Measurements from ENCODE around the gene C16orf96. TPM values are rescaled to one million over a fixed set of nuclear protein-coding genes. Genes with fewer than 3 reads are reported as not detected.

C16orf96 gene
- total RNA-seq, 2 experiments from 2014 or later = 0.05 TPM; not detected in 1

DNA sequence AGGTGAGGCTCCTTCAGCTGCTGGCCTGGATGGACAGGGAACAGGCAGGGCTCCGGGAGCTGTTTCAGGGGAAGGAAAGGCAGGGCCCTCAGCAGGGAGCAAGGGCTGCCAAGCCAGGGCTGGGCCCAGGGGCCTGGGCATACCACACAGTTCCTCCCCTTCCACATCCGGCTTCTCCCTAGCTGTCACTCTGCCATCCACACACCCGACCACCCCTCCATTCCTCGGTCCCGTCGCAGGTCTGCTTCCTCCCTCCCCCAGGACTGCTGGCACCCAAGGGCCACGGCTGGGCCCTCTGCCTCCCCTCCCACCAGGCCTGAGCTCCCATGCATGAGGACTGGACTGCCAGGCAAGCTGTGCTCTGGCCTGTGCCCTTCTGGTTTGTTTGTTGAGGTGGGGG, 41.5 kb upstream of the C16orf96 start:
- POLR2A ChIA-PET = interaction anchor here (0.7 to 4.4 kb wide), 10 partner anchors 9 to 149 kb away, joined by 3 to 25 read pairs (median 4); partner anchors contain the start of genes CDIP1, HMOX2 and NMRAL1
- CTCF ChIA-PET = interaction anchor here (0.9 to 4.2 kb wide), 9 partner anchors 8 to 102 kb away, joined by 3 to 50 read pairs (median 4); partner anchors contain the start of gene CDIP1
- H3K36me3 Mint-ChIP-seq (ENCODE audit: low read depth) = peaks cover 37% of the 10 kb centered on the region
- no peaks in the 10 kb centered on the region for H3K9me3 Mint-ChIP-seq
- H3K27me3 Mint-ChIP-seq = no peaks in the 10 kb centered on the region
- peak overlapping the region; percentile 56 for H3K4me3 Mint-ChIP-seq
- DNase-seq = no peak
- peak overlapping the region; percentile 83 for H3K27ac Mint-ChIP-seq
- H3K4me1 Mint-ChIP-seq = peaks cover 62% of the 10 kb centered on the region

DNA sequence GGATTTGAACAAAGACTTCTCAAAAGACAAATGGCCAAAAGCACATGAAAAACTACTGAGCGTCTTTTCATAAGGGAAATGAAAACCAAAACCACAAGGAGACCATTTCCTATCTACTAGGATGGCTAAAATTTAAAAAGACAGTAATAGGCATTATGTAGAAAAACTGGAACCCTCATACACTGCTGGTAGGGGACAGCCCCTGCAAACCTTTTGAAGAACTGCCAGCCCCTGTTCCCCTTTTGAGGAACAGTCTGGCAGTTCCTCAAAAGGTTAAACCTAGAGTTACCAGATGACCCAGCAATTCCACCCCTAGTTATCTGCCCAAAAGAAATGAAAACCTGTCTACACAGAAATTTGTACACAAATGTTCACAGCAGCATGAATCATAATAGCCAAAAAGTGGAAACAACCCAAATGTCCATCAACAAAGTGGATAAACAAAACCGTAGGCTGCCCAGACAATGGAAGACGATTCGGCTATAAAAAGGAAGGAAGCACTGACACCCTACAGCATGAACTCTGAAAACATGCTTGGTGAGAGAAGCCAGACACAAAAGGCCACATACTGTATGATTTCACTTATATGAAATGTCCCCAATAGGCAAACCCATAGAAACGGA, 40.4 kb upstream of the C16orf96 start:
- H3K27ac Mint-ChIP-seq = peak overlapping the region; percentile 83
- peaks cover 58% of the 10 kb centered on the region for H3K4me1 Mint-ChIP-seq
- no peaks in the 10 kb centered on the region for H3K9me3 Mint-ChIP-seq
- no peaks in the 10 kb centered on the region for H3K27me3 Mint-ChIP-seq
- peaks cover 30% of the 10 kb centered on the region for H3K36me3 Mint-ChIP-seq (ENCODE audit: low read depth)
- ChIA-PET POLR2A (interaction anchor here (1.0 to 4.4 kb wide), 8 partner anchors 8 to 101 kb away, joined by 3 to 25 read pairs (median 8); partner anchors contain the start of genes CDIP1, HMOX2 and NMRAL1), CTCF (interaction anchor here (0.9 to 4.2 kb wide), 6 partner anchors 10 to 101 kb away, joined by 3 to 50 read pairs (median 4); partner anchors contain the start of gene CDIP1)
- no peak for DNase-seq
- peak overlapping the region; percentile 56 for H3K4me3 Mint-ChIP-seq

DNA sequence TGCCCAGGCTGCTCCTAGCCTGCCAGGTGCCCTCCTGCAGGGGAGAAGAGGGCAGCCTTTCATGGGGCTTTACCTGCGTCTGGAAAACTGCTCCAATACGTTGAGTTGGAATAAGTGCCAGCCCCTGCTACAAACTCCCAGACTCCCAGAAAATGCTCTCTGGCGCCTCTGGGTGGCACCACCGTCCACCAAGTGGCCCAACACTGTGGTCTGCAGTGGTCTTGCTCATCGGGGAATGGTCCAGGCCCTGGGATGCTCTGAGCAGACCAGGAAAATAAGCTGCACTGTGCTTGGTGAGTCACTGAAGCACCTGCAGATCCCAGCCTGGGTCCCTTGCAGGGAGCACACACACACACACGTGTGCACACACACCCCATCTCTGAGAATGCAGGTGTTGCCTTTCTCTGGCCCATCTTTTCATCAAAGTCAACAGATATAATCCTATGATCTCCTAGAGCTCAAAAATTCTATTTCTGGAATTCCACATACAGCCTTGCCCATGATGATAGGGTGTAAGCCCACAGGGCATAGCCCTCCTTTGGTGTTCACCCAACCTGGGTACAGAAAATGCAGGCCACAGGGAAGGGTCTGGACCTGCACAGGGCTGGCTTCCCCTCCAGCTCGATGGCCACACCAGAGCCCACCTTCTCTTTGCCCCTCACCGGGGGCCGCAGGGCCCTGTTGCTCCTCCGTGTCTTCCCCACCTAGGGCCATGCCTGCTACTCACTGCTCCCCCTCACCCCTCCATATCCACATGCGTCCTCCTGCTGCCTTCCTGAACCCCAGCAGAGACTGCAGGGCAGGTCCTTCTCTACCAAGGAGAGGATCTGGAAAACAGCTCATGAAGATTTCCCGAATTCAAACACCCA, 38.1 kb upstream of the C16orf96 start:
- no peaks in the 10 kb centered on the region for H3K27me3 Mint-ChIP-seq
- H3K36me3 Mint-ChIP-seq (ENCODE audit: low read depth) = peaks cover 11% of the 10 kb centered on the region
- POLR2A ChIA-PET = interaction anchor here (0.8 to 4.4 kb wide), 3 partner anchors 13 to 41 kb away, joined by 3 to 23 read pairs (median 5); partner anchors contain the start of genes CDIP1, HMOX2 and NMRAL1
- H3K27ac Mint-ChIP-seq = no peak overlapping the region
- H3K4me1 Mint-ChIP-seq = peaks cover 41% of the 10 kb centered on the region
- no peak overlapping the region for H3K4me3 Mint-ChIP-seq
- CTCF ChIA-PET = interaction anchor here (1.0 to 1.7 kb wide), 3 partner anchors 12 to 68 kb away, joined by 3 to 6 read pairs (median 3); no protein-coding TSS in a partner anchor
- no peaks in the 10 kb centered on the region for H3K9me3 Mint-ChIP-seq
- DNase-seq = no peak

DNA sequence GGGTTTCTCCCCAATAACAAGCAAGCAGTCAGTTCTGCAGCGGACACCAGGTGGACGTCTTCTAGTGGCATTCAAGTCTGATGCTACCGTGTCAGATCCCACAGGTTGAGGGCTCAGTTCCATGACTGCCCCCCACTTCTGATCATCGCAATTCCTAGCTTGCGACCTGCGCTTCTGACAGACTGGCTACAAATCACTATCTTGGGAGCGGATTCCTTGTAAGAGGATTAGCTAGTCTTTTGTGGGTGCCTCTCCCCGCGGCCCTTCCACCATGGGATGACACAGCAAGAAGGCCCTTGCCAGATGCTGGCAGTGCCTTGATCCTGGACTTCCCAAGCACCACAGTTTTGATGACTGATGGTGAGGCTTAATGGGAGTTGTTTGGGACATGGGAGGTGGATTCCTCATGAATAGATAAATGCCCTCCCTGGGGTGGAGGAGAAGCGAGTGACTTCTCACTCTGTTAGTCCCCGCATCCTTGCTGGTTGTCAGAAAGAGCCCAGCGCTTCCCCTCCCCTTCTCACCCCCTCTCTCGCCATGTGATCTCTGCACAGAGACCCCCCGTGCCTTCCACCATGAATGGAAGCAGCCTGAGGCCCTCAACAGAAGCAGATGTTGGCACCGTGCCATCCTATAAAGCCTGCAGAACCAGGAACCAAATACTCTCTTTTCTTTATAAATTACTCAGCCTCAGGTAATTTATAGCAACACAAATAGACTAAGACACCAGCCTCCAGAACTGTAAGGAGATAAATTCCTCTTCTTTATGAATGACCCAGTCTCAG, 36.7 kb upstream of the C16orf96 start:
- POLR2A ChIA-PET = no interaction called here
- CTCF ChIA-PET = interaction anchor here (1.2 to 1.7 kb wide), 2 partner anchors 13 to 66 kb away, joined by 3 to 6 read pairs; no protein-coding TSS in a partner anchor
- peak overlapping the region; percentile 21 for H3K27ac Mint-ChIP-seq
- H3K9me3 Mint-ChIP-seq = no peaks in the 10 kb centered on the region
- DNase-seq = no peak
- H3K27me3 Mint-ChIP-seq = no peaks in the 10 kb centered on the region
- H3K4me1 Mint-ChIP-seq = peaks cover 27% of the 10 kb centered on the region
- peaks cover 6% of the 10 kb centered on the region for H3K36me3 Mint-ChIP-seq (ENCODE audit: low read depth)
- no peak overlapping the region for H3K4me3 Mint-ChIP-seq

DNA sequence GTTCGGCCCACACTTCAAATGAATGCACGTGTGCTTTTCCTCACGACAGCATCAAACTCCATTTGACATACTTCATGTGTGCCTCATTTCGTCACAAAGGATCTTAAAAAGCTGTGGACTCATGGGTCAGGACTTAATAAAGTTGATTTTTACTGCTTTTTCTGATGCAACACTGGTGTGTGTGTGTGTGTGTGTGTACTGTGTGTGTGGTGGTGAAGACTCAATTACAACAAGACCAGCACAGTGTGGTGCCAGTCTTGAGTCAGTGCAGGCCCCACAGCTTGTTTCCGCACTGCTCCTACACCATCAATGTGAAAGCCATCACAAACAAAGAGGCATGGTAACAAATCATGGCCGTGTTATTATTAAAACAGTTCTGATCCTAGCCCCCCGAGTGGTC, 35.2 kb upstream of the C16orf96 start:
- H3K27ac Mint-ChIP-seq = no peak overlapping the region
- H3K4me3 Mint-ChIP-seq = no peak overlapping the region
- CTCF ChIA-PET = interaction anchor here (0.6 to 1.0 kb wide), 2 partner anchors 16 to 103 kb away, joined by 3 to 4 read pairs; partner anchors contain the start of gene MGRN1
- DNase-seq = no peak
- POLR2A ChIA-PET = no interaction called here
- H3K36me3 Mint-ChIP-seq (ENCODE audit: low read depth) = peaks cover 4% of the 10 kb centered on the region
- peaks cover 13% of the 10 kb centered on the region for H3K4me1 Mint-ChIP-seq
- H3K27me3 Mint-ChIP-seq = no peaks in the 10 kb centered on the region
- no peaks in the 10 kb centered on the region for H3K9me3 Mint-ChIP-seq

DNA sequence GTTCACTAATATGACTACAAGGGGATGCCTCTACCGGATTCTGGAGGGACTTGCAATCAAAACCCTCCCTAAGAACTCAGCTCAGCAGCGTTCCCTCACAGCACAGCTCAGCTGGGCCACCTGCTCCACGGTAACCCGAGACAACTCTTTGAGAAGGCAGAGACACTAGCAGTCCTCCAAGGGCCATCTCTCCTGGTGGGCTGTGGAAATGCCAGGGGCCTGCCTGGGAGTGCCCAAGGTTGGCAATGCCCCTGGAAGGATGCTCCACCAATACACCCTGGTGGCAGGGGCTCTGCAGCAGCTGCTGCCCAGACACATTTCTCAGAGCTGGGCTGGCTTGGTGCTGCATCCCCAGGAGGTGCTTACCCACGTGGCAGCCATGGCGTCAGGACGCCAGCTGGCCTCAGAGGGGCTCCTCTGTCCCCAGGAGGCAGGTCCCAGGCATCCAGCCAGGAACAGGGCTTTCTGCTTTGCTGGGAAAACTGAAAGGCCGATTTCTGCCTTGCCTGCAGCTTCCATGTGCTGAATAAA, 34.0 kb upstream of the C16orf96 start:
- no peak overlapping the region for H3K4me3 Mint-ChIP-seq
- ChIA-PET POLR2A (no interaction called here), CTCF (interaction anchor here (0.6 kb wide), 1 partner anchor 95 kb away, joined by 3 read pairs; no protein-coding TSS in a partner anchor)
- no peak for DNase-seq
- H3K9me3 Mint-ChIP-seq = no peaks in the 10 kb centered on the region
- H3K4me1 Mint-ChIP-seq = peaks cover 6% of the 10 kb centered on the region
- no peak overlapping the region for H3K27ac Mint-ChIP-seq
- H3K27me3 Mint-ChIP-seq = no peaks in the 10 kb centered on the region
- peaks cover 2% of the 10 kb centered on the region for H3K36me3 Mint-ChIP-seq (ENCODE audit: low read depth)

DNA sequence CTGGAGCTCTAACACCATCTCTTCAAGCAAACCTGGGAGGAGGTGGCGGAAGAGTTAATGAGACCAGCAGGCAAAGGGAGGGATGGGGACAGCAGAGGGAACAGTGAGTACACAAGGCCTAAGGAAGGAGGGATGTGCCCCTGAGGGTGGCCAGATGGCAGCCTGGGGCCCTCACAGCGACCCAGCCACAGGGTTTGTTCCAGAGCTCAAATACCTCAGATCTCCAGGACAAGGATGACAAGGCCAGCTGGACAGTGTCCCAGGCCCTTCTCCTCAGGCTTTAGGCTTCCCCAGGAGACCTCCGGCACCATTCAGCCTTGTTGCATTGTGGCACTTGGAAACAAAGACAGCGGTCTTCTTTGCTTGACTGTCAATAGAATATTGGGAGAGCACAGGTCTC, 32.5 kb upstream of the C16orf96 start:
- no peaks in the 10 kb centered on the region for H3K27me3 Mint-ChIP-seq
- ChIA-PET POLR2A (no interaction called here), CTCF (interaction anchor here (1.8 kb wide), 1 partner anchor 15 kb away, joined by 4 read pairs; the partner anchor contains the start of gene CDIP1)
- no peak for DNase-seq
- peaks cover 10% of the 10 kb centered on the region for H3K4me1 Mint-ChIP-seq
- H3K27ac Mint-ChIP-seq = no peak overlapping the region
- H3K36me3 Mint-ChIP-seq (ENCODE audit: low read depth) = peaks cover 2% of the 10 kb centered on the region
- no peaks in the 10 kb centered on the region for H3K9me3 Mint-ChIP-seq
- no peak overlapping the region for H3K4me3 Mint-ChIP-seq

DNA sequence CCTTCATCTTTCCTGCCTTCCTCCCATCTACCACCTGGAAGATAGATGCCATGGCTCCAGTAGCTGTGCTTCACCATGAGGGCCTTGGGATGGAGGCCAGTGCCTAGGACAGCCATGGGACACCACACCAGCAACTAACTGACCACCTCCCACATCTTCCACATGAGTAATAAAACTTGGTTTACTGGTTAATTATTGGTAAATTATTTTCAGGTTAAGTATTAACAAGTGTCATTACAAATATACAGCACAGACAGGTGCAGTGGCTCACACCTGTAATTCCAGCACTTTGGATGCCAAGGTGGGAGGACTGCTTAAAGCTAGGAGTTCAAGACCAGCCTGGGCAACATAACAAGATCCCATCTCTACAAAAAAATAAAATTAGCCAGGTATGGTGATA, 31.6 kb upstream of the C16orf96 start:
- Mint-ChIP-seq H3K9me3 (no peaks in the 10 kb centered on the region), H3K27me3 (no peaks in the 10 kb centered on the region), H3K4me3 (no peak overlapping the region), H3K36me3 (ENCODE audit: low read depth) (peaks cover 2% of the 10 kb centered on the region), H3K27ac (no peak overlapping the region), H3K4me1 (peaks cover 17% of the 10 kb centered on the region)
- DNase-seq = no peak
- POLR2A ChIA-PET = no interaction called here
- CTCF ChIA-PET = interaction anchor here (0.6 to 1.8 kb wide), 2 partner anchors 14 to 516 kb away, joined by 3 to 4 read pairs; partner anchors contain the start of gene CDIP1

DNA sequence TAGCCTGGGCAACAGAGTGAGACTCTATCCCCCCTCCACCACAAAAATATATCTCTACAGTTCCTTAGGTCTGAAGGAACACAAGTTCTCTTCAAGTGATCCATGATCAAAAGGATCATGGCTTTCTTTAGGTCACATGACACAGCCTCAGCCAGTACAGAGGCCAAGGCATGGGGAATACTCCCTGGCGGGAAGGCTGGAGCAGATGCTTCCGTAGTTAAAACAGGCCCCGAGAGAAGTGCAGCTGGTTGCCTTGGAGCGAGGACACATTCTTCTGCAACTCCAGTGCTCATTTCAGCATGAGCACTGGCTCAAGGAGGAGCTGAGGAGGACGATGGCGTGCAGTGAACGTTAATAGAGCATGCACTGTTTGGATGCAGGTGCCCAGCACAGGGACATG, 31.1 kb upstream of the C16orf96 start:
- H3K27ac Mint-ChIP-seq = no peak overlapping the region
- no peak for DNase-seq
- H3K27me3 Mint-ChIP-seq = no peaks in the 10 kb centered on the region
- no peak overlapping the region for H3K4me3 Mint-ChIP-seq
- H3K4me1 Mint-ChIP-seq = peaks cover 22% of the 10 kb centered on the region
- CTCF ChIA-PET = interaction anchor here (0.6 kb wide), 1 partner anchor 515 kb away, joined by 3 read pairs; no protein-coding TSS in a partner anchor
- H3K9me3 Mint-ChIP-seq = no peaks in the 10 kb centered on the region
- no peaks in the 10 kb centered on the region for H3K36me3 Mint-ChIP-seq (ENCODE audit: low read depth)
- POLR2A ChIA-PET = interaction anchor here (1.5 kb wide), 1 partner anchor 9 kb away, joined by 7 read pairs; no protein-coding TSS in a partner anchor

DNA sequence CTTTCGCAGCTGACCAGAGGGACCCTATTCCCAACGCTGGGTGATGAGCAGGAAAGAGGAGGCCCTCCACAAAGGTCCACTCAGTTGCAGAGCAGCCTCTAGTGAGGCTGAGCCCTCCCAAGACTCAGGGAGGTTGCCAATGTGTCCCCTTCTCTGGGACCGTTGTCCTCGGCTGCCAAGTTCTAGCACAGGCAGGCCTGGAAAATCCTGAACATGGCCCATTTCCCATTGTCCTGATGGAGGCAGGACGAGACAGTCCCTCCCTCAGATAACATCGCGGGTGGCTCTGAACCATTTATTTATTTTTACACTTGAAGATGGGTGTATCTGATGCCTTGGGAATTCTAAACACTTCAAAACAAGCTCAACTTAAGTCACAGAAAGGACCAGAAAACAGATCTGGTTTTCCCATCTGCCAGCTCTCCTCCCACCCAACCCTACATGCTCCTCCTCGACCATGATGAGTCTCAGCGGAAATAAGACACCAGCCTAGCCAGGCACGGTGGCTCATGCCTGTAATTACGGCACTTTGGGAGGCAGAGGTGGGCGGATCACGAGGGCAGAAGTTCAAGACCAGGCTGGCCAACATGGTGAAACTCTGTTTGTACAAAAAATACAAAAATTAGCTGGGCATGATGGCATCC, 30.4 kb upstream of the C16orf96 start:
- no peak overlapping the region for H3K4me3 Mint-ChIP-seq
- peaks cover 24% of the 10 kb centered on the region for H3K4me1 Mint-ChIP-seq
- H3K36me3 Mint-ChIP-seq (ENCODE audit: low read depth) = no peaks in the 10 kb centered on the region
- H3K27me3 Mint-ChIP-seq = no peaks in the 10 kb centered on the region
- CTCF ChIA-PET = interaction anchor here (1.2 kb wide), 1 partner anchor 20 kb away, joined by 3 read pairs; no protein-coding TSS in a partner anchor
- no peak overlapping the region for H3K27ac Mint-ChIP-seq
- H3K9me3 Mint-ChIP-seq = no peaks in the 10 kb centered on the region
- no peak for DNase-seq
- POLR2A ChIA-PET = interaction anchor here (1.5 kb wide), 2 partner anchors 10 to 11 kb away, joined by 3 to 7 read pairs; no protein-coding TSS in a partner anchor
